AG10803 (cell line): ENCODE results near the gene ATOH8.

ENCODE experiments used
- DNase-seq: peaks from one replicate; pipeline ENCODE4 v3.0.0; 2010; ENCODE audit warnings: low read depth
- H3K4me3 ChIP-seq: 2 replicates; pipeline ENCODE4 v1.5.1; 2011; ENCODE audit warnings: mild to moderate bottlenecking, low read length, control low read depth
- TF ChIP-seq, protein P1 (sequence below): conservative IDR thresholded peaks from 2 replicates; pipeline ENCODE4 v1.5.1; 2011; ENCODE audit warnings: mild to moderate bottlenecking, low read length, control low read depth, inconsistent platforms

Gene ATOH8

DNA sequence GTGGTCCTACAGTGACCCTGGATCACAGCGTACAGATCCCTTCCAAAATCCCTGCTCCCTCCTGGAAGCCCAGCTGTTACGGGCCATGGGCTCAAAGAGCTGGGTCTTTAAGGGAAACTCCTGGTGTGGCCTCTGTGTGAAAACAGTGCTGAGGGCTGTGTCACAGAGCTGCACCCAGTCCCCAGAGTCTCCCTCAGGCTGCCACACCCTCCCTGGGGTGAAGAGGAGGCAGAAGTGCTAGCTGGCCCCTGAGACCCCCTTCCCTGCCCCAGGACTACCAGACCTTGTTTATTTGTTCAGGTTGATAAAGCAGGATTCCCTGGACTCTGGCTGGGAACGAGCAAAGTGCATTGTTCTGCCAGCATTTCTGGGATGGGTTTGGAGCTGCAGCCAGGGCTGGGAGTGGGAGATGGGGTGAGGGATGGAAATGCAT lies 7.7 kb downstream of the ATOH8 start:
- no peak overlapping the region for H3K4me3 ChIP-seq
- TF ChIP-seq, protein P1, sequence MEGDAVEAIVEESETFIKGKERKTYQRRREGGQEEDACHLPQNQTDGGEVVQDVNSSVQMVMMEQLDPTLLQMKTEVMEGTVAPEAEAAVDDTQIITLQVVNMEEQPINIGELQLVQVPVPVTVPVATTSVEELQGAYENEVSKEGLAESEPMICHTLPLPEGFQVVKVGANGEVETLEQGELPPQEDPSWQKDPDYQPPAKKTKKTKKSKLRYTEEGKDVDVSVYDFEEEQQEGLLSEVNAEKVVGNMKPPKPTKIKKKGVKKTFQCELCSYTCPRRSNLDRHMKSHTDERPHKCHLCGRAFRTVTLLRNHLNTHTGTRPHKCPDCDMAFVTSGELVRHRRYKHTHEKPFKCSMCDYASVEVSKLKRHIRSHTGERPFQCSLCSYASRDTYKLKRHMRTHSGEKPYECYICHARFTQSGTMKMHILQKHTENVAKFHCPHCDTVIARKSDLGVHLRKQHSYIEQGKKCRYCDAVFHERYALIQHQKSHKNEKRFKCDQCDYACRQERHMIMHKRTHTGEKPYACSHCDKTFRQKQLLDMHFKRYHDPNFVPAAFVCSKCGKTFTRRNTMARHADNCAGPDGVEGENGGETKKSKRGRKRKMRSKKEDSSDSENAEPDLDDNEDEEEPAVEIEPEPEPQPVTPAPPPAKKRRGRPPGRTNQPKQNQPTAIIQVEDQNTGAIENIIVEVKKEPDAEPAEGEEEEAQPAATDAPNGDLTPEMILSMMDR = no peak
- DNase-seq = no peak

DNA sequence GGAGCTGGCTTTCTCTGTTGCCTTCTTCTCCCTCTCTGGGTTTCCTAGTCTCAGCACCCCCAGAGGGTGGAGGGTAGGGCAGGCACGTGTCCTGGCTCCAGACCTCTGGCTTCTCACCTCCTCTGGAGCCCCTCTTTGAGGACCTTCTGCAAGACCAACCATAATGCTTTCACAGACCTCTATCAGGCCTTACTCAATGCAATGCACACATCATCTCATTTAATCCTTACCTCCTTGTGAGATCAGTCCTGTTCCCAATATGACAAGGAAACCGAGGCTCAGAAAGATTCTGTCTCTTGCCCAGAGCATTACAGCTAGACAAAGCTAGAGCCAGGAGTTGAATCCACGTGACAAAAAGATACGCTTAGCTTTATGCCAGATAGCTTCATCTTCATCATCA lies 8.2 kb downstream of the ATOH8 start:
- no peak overlapping the region for H3K4me3 ChIP-seq
- TF ChIP-seq, protein P1 = no peak
- no peak for DNase-seq

DNA sequence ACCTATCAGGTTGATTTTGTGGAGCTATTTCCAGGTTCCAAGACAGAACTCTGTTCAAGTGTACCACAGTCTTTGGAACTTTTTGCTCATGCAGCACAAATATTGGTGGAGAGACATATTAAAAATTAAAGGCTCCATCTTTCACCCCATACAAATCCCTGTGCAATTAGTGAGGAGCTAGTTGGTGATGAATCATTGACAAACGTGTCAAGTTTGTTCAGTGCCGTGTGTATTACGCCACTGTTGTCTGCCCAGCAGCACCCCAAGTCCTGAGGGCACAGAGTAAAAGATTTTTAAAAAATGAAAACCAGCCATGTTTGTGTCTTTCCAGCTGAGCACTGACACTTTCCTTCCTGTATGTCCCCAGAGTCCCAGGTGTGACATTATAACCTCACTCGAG lies 9.3 kb downstream of the ATOH8 start:
- DNase-seq = no peak
- H3K4me3 ChIP-seq = no peak overlapping the region
- TF ChIP-seq, protein P1 = no peak

DNA sequence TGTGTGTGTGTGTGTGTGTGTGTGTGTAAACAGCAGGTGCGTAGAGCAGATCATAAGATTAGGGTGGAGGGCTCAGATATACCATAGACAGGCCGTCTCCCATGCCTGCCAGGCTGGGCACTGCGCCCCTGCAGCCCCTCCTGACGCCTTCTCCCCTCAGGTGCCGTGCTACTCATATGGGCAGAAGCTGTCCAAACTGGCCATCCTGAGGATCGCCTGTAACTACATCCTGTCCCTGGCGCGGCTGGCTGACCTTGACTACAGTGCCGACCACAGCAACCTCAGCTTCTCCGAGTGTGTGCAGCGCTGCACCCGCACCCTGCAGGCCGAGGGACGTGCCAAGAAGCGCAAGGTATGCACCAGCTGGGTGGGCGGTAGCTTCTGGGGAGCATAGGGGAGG lies 10.0 kb downstream of the ATOH8 start:
- TF ChIP-seq, protein P1 = no peak
- DNase-seq = no peak
- no peak overlapping the region for H3K4me3 ChIP-seq

DNA sequence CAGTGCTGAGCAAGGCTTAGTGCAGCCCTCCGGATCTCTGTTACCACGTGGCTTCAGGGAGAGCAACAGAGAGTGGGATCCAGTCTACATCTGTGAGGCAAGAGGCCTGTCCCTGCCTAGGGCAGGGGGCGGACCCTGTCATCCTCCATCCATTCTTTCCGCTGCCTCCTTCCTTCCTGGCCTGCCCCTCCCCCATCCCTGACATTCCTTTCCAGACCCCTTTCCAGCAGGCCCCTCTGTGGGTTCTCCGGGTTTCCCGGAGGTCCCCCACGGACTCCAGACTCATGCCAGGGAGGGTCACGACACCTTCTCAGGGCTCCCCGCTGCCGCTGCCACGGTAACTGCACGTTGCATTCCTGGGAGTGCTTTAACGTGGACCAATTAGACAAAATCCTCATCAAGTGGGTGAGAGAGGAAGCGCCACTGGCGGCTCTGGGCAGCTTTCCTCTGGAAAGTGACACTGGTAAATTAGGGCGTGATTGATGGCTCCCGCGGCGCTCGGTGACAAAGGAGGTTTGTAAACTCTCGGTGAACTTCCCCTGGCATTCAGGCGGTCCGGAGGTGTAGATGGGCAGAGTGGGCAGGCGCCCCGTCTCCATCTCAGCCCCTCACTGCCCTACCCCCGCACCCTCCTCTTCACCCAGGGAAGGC lies 11.4 kb downstream of the ATOH8 start:
- no peak overlapping the region for H3K4me3 ChIP-seq
- TF ChIP-seq, protein P1 = no peak
- no peak for DNase-seq

DNA sequence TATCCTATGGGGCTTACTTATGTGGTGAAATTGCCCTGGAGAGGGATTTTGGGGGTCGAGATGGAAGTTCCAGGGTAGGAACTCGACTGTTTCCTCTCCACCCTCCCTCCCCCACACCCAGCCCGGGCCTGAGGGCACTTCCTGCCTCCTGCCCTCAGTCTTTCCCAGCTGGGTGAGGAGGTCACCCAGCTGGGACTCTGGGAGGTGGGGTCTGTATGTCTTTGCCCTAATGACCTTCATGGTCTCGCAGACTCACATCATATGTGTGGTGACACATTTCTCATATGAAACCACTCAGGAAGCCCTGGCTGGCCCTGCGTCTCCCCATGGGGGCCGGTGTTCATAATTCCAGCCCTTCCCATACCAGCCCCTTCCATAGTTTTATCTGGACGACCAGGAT lies 12.4 kb downstream of the ATOH8 start:
- H3K4me3 ChIP-seq = no peak overlapping the region
- TF ChIP-seq, protein P1 = no peak
- DNase-seq = no peak

DNA sequence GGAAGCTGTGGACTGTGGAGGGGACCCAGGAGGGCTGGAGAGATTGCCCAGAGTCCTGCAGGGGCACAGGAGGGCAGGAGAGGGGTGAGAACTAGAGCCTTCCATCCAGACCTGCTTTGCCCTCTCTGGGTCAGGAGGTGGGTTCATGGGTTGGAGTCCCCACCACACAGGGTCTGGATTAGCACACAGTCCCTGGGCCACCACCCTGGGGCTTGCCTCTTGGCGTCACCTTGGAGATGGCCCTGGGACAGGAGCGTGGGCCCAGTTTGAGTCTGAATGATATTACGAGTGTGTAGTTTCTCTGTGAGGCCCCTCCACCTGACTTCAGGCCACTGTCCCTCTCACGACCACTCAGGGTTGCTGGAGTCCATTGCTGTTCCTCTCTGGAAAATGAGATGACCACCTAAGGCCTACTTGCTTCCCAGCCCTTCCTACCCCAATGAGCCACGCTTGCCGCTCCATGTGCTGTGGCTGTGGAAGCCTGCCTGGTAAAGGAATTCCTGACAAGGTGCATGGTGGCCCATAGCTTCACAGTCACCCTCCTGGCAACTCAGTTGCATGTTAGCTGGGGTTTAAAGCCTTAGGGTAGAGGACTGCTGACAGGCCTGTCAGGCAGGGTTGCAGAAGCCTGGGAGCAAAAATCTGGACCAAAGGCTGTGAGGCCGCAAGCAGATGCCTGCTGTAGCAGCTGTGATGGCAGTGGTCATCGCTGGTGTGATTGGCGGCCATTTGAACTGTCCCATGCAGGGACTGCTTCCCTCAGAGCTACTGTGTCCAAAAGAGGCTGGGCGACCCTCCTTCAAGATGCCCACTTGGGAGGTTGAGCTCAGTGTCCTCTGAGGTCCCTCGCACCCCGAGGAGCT lies 14.2 kb downstream of the ATOH8 start:
- H3K4me3 ChIP-seq = no peak overlapping the region
- TF ChIP-seq, protein P1 = no peak
- no peak for DNase-seq
